Progenitor cell of endocrine pancreas (in vitro differentiated cells): ENCODE measurements around the gene MEI1. TPM values are rescaled to one million over a fixed set of nuclear protein-coding genes. Genes with fewer than 3 reads are reported as not detected.

Experiments
- DNase-seq: peaks from one replicate; pipeline ENCODE4 v3.0.0; 2021; ENCODE audit warnings: low spot score; ENCODE audit not compliant: unreplicated experiment
- H3K27ac Mint-ChIP-seq: 2 replicates; pipeline ENCODE4 v1.8.0; 2021; ENCODE audit warnings: mild to moderate bottlenecking, moderate library complexity, mixed read lengths
- H3K27me3 Mint-ChIP-seq: 2 replicates; pipeline ENCODE4 v1.8.0; 2021; ENCODE audit warnings: mixed read lengths
- H3K36me3 Mint-ChIP-seq: 2 replicates; pipeline ENCODE4 v1.8.0; 2022; ENCODE audit warnings: mixed read lengths; ENCODE audit not compliant: insufficient read depth
- H3K4me1 Mint-ChIP-seq: 2 replicates; pipeline ENCODE4 v1.8.0; 2021; ENCODE audit warnings: low read depth, mixed read lengths
- H3K4me3 Mint-ChIP-seq: 2 replicates; pipeline ENCODE4 v1.8.0; 2021; ENCODE audit warnings: low read depth, mild to moderate bottlenecking, moderate library complexity, mixed read lengths
- H3K9me3 Mint-ChIP-seq: 2 replicates; pipeline ENCODE4 v1.8.0; 2021; ENCODE audit warnings: low read depth, mixed read lengths
- total RNA-seq: library from RNA; stranded (reverse); gene quantifications from 2 replicates; pipeline ENCODE4 v1.2.1, GENCODE V29; 2021
- TF ChIP-seq, protein P1 (sequence below): fragments of 200-600 bp; sonication (generic); IDR thresholded peaks from one replicate; pipeline ENCODE4 v1.5.0; 2021; ENCODE audit warnings: antibody characterized with exemption, mild to moderate bottlenecking; ENCODE audit not compliant: unreplicated experiment

MEI1 gene
- total RNA-seq, 1 donor from 2014 or later = 1.0 TPM

DNA sequence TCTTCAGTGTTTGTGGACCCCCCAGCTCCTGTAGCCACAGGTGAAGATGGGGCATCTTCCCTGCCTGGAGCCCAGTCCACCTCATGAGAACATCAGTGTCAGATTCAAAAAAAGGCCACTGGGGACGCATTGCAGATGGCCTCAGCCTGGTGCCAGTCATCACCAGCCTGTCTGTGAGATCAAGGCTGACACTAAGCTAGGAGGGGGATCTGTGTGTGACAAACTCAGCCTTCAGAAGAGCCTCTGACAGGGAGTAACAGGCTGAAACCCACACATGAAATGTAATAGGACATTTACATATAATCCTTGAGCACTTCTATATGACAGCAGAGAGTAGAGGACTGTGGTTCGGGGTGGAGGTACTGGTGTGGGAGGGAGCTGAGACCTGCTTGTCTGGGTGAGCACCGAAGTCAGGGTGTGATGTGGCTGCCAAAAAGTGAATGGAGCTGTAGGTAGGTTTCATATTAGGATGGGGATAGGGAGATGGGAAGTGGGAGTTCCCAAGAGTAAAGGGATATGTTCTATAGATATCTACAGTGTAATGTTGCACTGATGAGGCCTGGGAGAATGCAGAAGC lies 80.7 kb downstream of the MEI1 start:
- TF ChIP-seq, protein P1, sequence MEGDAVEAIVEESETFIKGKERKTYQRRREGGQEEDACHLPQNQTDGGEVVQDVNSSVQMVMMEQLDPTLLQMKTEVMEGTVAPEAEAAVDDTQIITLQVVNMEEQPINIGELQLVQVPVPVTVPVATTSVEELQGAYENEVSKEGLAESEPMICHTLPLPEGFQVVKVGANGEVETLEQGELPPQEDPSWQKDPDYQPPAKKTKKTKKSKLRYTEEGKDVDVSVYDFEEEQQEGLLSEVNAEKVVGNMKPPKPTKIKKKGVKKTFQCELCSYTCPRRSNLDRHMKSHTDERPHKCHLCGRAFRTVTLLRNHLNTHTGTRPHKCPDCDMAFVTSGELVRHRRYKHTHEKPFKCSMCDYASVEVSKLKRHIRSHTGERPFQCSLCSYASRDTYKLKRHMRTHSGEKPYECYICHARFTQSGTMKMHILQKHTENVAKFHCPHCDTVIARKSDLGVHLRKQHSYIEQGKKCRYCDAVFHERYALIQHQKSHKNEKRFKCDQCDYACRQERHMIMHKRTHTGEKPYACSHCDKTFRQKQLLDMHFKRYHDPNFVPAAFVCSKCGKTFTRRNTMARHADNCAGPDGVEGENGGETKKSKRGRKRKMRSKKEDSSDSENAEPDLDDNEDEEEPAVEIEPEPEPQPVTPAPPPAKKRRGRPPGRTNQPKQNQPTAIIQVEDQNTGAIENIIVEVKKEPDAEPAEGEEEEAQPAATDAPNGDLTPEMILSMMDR = no peak
- H3K4me3 Mint-ChIP-seq = no peak overlapping the region
- no peak overlapping the region for H3K27ac Mint-ChIP-seq
- H3K4me1 Mint-ChIP-seq = no peaks in the 10 kb centered on the region
- H3K36me3 Mint-ChIP-seq = no peaks in the 10 kb centered on the region
- no peaks in the 10 kb centered on the region for H3K9me3 Mint-ChIP-seq
- no peak for DNase-seq
- H3K27me3 Mint-ChIP-seq = peaks cover 21% of the 10 kb centered on the region

DNA sequence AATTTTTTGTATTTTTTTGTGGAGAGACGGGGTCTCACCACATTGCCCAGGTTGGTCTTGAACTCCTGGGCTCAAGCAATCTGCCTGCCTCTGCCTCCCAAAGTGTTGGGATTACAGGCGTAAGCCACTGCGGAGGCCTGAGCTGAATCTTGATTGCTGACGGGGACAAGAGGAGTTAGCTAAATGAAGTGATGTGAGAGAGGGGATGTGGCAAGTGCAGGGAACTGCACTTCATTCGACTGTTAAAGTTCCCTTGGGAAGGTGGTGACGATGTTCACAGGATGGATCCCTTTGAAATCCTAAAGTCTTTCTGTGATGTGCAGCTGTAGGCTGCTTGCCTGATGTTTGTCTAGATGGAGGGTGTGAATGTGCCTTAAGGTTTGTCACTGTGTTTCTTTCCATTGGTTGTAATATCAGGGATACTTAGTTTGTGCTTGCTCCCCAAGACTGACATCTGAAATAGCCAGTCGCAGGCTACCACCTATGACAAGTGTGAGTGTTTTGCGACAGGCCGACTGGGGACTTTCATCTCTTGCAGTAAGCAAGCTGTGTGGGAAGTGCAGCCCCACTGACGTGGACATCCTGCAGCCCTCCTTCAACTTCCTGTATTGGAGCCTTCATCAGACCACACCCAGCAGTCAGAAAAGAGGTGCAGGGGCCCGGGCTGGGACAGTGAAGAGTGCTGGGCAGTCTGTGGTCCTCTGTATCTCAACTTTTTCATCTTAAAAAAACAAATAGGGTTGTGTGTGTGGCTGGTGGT lies 81.6 kb downstream of the MEI1 start:
- Mint-ChIP-seq H3K4me3 (no peak overlapping the region), H3K36me3 (no peaks in the 10 kb centered on the region), H3K27ac (no peak overlapping the region), H3K27me3 (peaks cover 21% of the 10 kb centered on the region), H3K9me3 (no peaks in the 10 kb centered on the region), H3K4me1 (no peaks in the 10 kb centered on the region)
- no peak for DNase-seq
- TF ChIP-seq, protein P1 = no peak

DNA sequence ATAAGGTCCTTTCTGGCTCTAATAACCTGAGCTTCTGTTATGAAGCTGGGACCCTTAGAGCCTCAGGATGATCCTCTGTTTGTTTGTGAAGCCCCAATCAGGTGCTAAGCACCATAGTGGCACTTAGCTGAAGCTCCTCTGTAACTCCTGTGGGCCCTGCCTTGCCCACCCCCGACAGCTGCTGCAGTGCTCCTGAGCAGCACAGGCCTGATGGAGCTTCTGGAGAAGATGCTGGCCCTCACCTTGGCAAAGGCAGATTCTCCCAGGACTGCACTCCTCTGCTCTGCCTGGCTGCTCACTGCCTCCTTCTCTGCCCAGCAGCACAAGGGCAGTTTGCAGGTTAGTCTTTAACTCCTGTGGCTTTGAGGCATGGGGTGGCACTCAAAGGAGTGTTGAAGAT lies 82.2 kb downstream of the MEI1 start:
- Mint-ChIP-seq H3K27ac (no peak overlapping the region), H3K4me3 (no peak overlapping the region)
- no peak for DNase-seq

DNA sequence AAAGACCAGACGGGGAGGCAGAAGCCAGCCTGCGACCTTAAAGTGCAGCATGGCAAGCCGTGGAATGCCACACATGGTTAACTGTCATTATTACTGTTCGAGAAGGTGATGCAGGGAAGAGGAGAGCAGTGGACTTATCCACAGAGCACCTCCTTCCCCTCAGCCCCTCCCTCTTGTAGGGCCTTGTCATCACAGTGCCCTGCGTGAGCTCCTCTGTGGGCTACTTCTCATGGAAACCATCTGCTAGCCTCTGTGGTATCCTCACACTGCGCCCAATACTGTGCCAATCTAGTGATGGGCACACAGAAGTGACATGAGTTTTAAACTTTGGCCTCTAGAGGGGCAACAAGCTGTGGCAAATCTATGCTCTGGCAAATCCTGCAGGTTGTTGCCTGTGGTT lies 83.0 kb downstream of the MEI1 start:
- TF ChIP-seq, protein P1 = no peak
- H3K36me3 Mint-ChIP-seq = no peaks in the 10 kb centered on the region
- H3K4me3 Mint-ChIP-seq = no peak overlapping the region
- peaks cover 21% of the 10 kb centered on the region for H3K27me3 Mint-ChIP-seq
- no peaks in the 10 kb centered on the region for H3K4me1 Mint-ChIP-seq
- H3K9me3 Mint-ChIP-seq = no peaks in the 10 kb centered on the region
- no peak for DNase-seq
- H3K27ac Mint-ChIP-seq = no peak overlapping the region

More for the DNA sequence above, 82.2 kb downstream of the MEI1 start:
- Mint-ChIP-seq H3K9me3 (no peaks in the 10 kb centered on the region), H3K36me3 (no peaks in the 10 kb centered on the region), H3K4me1 (no peaks in the 10 kb centered on the region), H3K27me3 (peaks cover 21% of the 10 kb centered on the region)
- TF ChIP-seq, protein P1 = no peak

DNA sequence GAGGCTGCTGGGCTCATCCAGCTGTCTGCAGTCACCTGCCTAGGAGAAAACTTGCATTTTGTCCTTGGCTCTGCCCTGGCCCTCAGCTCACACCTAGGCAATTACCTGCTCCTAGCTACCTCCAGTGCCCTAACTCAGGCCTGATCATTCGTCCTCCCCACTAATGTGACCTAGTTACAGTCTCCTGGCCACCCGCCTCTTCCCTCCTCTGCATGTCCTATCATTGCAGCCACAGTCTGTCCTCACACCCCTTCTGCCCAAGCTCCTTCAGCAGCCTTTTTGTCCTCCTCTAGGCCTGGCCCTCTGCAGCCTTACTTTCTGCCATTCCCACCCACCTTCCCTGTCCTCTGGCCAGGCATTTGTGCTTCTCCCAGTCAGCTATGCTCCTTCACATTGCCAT lies 83.4 kb downstream of the MEI1 start:
- H3K27ac Mint-ChIP-seq = no peak overlapping the region
- no peaks in the 10 kb centered on the region for H3K4me1 Mint-ChIP-seq
- DNase-seq = no peak
- peaks cover 21% of the 10 kb centered on the region for H3K27me3 Mint-ChIP-seq
- H3K9me3 Mint-ChIP-seq = no peaks in the 10 kb centered on the region
- no peaks in the 10 kb centered on the region for H3K36me3 Mint-ChIP-seq
- no peak overlapping the region for H3K4me3 Mint-ChIP-seq
- TF ChIP-seq, protein P1 = no peak
